Epithelial cell of proximal tubule (primary cell): ENCODE measurements around the gene MBD1. TPM values are rescaled to one million over a fixed set of nuclear protein-coding genes. Genes with fewer than 3 reads are reported as not detected.

Experiments
- DNase-seq: peaks from one replicate; pipeline ENCODE4 v3.0.0-alpha.2; 2011; ENCODE audit warnings: low read depth
- H3K4me3 ChIP-seq: 2 replicates; pipeline ENCODE4 v1.5.1; 2011; ENCODE audit warnings: low read depth, mild to moderate bottlenecking, low read length
- CTCF ChIP-seq: conservative IDR thresholded peaks from 2 replicates; pipeline ENCODE4 v1.5.1; 2012; ENCODE audit warnings: low read depth, mild to moderate bottlenecking, low read length
- total RNA-seq: library from RNA; depleted of rRNA; stranded (reverse); fragments of >200 nt; gene quantifications from 2 replicates; pipeline ENCODE4 v1.2.3, GENCODE V29; 2015

Gene MBD1
- total RNA-seq, 1 donor from 2014 or later, result 70.2 TPM

- no peak for DNase-seq
- no peak for TF ChIP-seq CTCF
These were observed 7.9 kb downstream of the MBD1 start for GRCh38 chr18:50273203-50274043.

DNA sequence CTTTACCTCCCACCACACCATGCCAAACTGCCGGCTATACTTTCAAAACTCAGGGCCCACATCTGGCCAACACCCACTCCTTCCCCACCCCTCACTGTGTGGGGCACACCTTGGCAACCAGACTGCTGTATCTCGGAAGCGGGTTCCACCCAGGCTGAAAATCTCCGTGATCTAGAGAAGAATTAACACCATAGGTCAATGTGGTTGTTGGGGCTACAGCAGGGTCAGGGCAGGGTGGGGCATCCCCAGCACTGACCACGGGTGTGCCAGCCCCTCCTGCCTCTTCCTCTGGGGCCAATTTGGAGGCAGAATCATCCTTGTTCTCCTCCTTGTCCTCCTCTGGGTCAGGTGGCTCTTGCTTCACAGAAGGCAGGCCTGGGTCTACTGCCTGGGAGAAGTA, 8.8 kb downstream of the MBD1 start:
- DNase-seq, result no peak

More at GRCh38 chr18:50273203-50274043, 7.9 kb downstream of the MBD1 start:
- H3K4me3 ChIP-seq, result no peak overlapping the region

GRCh38 chr18:50268022-50268747, 13.1 kb downstream of the MBD1 start:
- peak overlapping the region; percentile 49 for H3K4me3 ChIP-seq
- TF ChIP-seq CTCF, result peak; percentile 64
- DNase-seq, result no peak

More for the DNA sequence above, 8.8 kb downstream of the MBD1 start:
- no peak overlapping the region for H3K4me3 ChIP-seq
- no peak for TF ChIP-seq CTCF

DNA sequence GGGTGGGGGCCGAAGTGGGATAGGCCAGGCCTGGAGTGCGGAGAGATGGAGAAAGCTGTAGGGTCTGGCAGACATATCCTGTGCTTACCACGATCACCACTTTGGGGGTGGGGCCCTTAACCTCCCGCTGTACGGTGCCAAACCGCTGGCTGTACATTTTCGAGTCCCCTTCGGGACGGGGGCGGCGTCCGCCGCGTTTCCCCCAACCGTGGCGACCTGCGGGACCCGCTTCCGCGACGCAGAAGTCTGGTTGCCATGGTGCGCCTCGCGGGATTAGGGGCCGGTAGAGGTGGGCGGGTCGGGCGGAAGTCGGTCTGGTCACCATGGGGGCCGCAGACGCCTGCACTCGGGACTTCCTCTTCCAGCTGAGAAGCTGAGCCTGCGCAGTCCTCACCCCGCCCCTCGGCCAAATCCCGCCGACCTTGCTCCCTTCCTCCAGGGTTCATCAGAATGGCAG, 15.0 kb downstream of the MBD1 start, which contains the start of gene CFAP53:
CFAP53 (minus strand) TSS at position 248 of the 457 bp plus-strand sequence; CDS start at position 157, 91 bp downstream.
- H3K4me3 ChIP-seq, result peak within 1 kb of the TSS; percentile 80
- peak; percentile 12 for DNase-seq
- no peak for TF ChIP-seq CTCF

- TF ChIP-seq CTCF, result no peak
- no peak for DNase-seq
- H3K4me3 ChIP-seq, result no peak overlapping the region
These were observed 18.3 kb downstream of the MBD1 start for GRCh38 chr18:50262977-50263376.

DNA sequence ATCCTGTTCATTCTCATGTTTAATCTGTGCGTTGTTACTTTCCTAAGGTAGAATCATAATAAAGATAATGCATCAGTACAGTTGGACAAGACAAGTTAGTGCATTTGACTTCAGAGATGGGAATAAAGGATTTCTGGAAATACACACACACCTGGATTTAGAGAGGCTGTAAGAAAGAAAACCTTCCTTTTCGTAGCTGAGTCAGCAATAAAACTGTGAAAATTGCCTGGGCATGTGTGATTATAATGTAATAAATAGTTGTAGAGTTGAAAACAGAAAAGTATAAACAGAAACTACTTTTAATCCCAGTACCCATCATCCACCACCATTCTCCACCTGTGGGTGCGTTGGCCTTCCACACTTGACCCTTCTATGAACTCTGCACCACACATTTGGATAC, 30.4 kb downstream of the MBD1 start:
- no peak for TF ChIP-seq CTCF
- H3K4me3 ChIP-seq, result no peak overlapping the region
- DNase-seq, result no peak
